GM21447 (cell line): ENCODE results near the gene FOXA2.
"Not testable (repeated sequence)": the region's sequence is repeated elsewhere in the genome, so short reads cannot be mapped to it uniquely, and the experiment has no call there.

Source experiments
- ATAC-seq: cut with Tn5 transposase; IDR thresholded peaks from one replicate; pipeline ENCODE4 v1.9.1; 2021; ENCODE audit not compliant: unreplicated experiment

FOXA2 gene

DNA sequence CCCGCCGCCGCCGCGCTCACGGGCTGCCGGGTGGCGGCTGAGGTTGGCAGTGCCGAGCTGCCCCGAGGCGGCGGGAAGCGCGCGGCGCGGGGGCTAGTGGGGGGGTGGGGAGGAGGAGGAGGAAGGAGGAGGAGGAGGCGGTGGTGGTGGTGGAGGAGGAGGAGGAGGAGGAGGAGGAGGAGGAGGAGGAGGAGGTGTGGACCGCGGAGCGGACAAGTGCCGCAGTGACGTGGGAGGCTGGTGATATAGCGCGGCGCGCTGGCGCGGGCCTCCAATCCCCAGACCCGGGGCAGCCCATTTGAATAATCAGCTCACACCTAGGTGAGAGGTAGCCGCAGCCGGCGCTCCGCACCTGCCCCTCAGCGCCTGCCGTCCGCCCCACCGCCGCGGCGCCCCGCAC lies at the start of gene FOXA2:
TSS of gene FOXA2 (minus strand) at position 51 of the 400 bp plus-strand sequence. CDS start 294 bp downstream, outside the sequence.
- no peak for ATAC-seq

DNA sequence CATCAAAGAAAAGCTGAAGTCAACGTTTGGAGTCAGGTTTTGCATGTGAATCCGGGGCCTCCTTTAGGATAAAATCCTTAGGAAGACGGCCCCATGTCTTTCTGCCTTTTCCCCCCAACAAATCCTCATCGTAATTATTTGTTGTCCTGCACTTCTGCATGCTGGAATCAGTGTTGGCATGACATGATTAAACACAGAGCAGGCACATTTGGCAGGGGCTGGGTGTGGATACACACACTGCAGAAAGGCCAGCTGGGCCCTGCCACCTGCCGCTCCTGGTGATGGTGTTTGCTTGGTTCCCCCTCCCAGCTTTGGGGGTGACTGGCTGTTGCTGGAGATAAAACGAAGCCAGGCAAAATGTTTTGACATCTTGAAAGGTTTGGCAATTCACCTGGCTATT lies 46.3 kb upstream of the FOXA2 start:
- no peak for ATAC-seq

DNA sequence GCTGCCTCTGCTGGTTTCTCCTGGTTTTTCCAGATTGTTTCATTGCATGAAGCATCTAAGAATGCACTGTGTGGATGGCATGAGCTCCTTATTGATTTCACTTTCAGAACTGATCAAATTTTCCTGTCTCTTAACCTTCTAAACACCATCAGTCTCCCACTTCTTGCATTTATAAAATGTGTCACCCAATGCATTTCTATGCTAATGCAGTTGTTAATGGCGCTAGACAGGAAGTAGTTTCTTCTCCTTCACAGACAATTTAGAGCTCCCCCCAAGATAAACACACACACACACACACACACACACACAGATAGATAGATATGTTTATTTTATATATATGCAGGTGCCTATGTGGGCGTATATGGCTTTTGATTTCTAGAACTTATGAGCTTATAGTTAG lies 45.6 kb upstream of the FOXA2 start:
- ATAC-seq, result no peak

DNA sequence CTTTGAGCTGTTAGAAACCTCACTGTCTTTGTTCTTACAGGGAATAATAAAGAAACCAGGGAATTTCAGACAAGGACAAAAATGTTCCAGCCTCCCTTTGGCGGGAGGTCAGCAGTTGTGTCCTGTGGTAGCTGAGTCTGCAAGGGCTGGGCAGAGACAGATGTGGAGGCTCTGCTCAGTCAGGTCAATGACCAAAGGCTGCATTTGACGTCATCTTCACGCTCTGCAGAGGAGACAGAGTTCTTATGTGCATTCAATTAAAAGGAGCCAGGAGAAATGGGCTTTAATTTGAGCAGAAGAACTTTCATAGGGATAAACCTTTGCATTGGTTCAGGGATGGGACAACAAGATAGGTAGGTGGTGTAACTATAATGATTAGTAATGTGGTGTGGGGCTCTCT lies 45.1 kb upstream of the FOXA2 start:
- no peak for ATAC-seq

DNA sequence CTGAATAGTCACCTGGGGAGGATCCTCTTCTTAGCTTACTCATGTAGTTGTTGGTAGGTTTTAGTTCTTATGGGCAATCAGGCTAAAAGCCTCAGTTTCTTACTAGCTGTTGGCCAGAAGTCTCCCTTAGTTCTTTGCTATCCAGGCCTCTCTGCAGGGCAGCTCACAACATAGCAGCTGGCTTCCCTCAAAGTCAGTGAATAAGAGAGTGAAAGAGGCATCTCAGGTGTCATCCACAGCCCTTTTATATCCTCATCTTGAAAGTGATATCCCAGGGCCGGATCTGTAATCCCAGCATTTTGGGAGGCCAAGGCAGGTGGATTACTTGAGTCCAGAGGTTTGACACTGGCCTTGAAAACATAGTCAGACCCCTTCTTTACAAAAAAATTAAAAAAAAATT lies 42.1 kb upstream of the FOXA2 start:
- ATAC-seq, result no peak

DNA sequence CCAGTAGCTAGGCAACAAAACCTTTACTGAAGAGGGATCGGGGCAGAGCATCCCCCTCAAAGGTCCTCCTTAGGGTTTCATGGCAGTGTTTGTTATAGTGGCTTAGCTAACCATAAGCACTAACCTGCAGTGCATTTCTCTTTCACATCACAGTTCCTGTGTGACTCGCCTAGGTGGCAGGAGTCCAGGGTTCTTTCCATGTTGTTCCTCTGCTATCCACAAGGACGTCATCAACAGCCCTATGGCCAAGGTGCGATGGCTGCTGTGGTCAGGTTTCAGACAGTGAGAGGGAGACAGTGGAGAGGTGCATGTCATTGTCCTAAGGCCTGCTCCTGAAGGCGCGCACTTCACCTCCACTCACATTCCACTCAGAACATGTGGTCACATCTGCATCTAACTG lies 38.8 kb upstream of the FOXA2 start:
- no peak for ATAC-seq

DNA sequence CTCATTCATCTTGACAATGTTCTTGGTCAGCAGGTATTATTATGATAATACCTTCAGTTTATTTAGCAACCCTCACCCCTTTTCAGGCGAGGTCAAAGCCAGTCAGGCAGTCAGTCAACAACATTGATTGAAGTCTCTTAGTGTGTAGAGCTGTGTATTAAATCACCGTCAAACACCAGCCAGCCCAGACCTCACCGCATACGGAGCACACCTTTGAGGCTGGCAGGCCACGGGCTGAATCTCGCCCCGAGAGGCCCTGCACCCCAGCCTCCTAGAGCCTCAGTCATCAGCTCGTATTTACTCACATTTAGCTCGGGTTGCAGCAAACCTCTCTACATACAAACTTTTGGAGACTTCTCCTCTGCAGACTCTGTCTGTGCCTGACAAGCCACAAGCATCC lies 36.0 kb upstream of the FOXA2 start:
- ATAC-seq, result no peak

DNA sequence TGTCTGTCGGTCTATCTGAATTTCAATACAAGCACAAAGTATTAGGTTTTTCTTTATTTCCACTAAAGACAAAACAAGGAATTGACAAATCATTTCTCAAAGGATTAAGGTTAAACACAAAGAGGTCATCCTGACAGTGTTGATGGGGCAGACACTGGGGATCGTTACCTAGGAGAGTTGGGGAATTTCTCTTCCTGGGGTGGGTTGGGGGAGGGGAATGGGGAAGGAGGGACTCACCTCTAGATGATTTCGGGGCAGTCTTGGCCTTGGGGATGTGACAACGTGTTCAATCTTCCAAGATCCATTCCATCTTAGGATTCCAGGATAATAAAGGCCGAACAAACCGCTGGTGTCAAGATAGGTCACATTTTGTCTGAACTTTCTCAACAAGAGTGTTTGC lies 35.4 kb upstream of the FOXA2 start:
- ATAC-seq, result no peak

DNA sequence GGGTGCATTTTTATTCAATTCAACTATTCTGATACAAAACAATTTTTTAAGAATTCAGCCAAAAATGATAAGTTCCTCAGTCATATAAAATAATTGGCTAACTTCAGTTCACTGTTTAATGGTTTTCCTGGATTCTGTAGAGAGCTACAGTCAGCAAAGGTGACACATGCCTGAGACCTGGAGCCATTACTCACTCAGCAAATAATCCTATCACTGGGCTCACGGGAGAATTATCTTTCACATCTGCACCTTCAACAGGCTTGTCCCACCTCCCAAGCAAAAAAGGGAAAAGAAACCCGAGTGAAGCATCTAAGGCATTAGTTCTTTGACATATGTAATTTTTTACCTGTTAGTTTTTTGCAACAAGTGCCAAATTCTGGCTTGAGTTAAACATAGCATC lies 34.9 kb upstream of the FOXA2 start:
- ATAC-seq, result no peak

DNA sequence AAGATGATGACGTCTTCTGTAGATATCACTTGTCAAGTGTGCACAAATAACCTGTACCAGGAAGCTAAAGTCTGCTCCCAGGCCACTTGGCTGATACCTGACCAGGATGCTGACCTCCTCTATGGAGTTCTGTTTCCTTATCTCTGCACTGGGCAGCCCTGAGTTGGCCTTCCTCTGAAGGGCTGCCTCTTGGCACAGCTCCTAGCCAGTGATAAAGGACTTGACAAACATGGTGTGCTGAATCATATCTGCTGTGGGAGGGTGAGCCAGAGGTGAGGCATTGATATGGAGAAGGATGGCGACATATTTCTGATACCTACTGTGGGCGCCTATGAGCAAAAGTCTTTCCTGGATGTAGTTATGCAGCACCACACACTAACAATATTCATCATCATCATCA lies 32.8 kb upstream of the FOXA2 start:
- no peak for ATAC-seq

DNA sequence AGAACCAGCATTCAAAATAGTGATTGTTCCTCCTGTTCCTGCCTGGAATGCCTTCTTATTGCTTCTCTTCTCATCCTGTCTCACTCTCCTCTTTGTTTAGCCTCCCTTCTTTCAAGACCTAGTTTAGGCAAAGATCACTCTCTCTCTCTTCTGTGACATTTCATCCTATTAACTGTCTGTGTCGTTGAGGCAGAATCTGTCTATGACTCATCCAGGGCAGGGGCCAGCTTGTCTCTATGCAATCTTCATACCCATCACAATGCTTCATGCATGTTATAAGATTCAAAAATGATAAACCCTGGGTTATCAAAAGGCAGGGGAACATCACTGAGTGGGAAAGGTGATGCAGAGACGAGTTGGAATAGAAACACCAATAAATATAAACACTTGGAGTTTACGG lies 32.2 kb upstream of the FOXA2 start:
- ATAC-seq, result no peak

DNA sequence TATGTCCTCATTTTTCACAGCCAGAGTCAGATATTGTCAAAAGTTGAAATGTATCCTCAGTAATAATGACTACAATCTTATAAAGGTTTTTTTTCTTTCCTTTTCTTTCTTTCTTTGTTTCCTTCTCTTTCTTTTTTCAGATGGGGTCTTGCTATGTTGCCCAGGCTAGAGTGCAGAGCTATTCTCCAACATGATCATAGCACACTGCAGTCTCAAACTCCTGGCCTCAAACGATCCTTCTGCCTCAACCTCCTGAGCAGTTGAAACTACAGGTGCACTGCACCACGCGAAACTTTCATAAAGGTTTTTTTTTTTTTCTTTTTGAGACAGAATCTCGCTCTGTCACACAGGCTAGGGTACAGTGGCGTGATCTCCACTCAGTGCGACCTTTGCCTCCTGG lies 31.1 kb upstream of the FOXA2 start:
- no peak for ATAC-seq

DNA sequence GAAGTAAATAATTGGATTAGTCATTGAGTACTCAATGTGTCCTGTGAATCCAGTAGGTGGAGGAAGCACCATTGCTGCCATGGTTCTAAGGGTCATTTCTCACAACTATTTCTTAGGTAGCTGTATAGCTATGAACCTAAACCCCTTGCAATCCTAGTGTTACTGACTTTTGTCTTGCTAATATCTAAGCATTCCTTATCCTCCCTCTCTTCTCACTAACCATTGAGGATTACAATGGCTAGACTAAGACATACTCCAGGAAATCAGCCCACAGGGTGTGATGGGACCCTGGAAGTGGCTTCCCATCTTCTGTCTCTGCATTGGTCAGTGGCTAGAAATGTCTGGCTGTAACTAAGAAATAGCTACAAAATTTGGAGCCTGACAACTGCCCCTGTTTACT lies 27.3 kb upstream of the FOXA2 start:
- ATAC-seq, result no peak

DNA sequence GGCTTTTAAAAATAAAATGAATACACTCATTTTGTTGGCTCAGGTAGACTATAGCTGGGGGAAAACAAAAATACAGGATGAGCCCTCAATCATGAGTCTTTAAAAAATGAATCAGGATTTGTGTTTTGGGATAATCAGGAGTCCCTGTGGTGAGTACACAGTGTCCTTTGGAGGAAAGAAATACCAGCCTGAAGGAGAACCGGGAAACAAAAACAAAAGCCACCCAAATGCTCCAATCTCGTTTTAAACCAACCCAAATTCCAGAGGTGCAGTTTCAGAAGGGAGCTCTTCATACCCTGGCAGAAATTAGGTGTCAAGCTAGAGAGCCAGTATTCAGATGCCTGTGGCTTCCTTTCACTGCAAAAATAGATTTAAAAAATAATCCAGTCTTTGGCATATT lies 23.3 kb upstream of the FOXA2 start:
- ATAC-seq, result no peak

DNA sequence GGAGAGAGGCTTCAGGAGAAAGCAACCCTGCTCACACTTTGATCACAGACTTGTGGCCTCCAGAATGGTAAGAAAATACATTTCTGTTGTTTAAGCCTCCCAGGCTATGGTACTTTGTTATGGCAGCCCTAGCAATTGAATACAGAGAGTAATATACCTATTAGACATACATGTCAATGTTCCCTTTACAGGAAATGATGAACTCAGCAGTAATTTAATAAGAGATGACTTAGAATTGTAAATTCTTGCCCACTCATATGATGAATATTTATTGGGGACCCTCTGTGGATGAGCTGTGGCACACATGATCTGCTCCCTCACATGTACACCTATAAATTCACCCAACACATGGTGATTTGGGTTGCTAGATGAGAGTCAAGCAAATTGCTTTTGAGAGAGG lies 20.4 kb upstream of the FOXA2 start:
- no peak for ATAC-seq

DNA sequence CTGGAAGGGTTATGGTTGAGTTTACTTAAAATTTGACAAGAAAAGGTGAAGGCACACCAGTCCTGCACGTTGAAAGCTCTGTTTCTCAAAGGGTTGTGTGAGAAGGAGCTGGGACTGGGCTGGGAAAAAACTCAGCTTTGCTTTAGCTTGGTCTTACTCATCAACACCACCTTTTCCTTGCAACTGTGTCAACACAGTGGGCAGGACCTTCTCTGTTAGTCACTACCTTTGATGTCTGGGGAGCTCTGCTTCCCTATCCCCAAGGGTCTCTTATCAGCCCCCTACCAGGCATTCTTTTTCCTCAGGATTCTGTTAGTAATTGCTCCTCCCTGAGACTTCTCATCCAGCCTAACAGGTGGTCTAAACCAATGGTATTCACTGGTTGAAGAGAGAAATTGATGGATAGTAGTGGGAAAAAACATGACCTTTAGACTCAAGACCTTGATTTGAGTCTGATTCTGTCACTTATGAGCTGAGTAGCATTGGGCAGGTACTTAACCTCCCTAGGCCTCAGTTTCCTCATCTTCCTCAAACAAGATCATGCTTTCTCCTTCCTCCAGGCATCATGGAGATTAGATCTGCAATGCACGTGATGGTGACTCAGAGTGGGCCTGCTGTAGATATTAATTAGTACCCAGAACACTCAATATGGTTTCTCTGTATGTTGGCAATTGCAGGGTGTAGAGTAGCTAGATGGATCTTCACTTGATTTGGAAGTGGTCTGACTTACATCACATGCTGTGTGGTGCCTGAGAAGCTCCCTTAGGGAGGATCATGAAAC lies 17.2 kb upstream of the FOXA2 start:
- no peak for ATAC-seq

DNA sequence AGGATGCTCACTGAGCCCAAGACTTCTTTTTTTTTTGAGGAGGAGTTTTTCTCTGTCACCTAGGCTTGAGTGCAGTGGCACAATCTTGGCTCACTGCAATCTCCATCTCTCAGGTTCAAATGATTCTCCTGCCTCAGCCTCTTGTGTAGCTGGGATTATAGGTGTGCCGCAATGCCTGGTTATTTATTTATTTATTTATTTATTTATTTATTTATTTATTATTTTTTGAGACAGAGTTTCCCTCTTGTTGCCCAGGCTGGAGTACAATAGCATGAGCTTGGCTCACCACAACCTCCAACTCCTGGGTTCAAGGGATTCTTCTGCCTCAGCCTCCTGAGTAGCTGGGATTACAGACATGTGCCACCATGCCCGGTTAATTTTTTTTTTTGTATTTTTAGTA lies 14.9 kb upstream of the FOXA2 start:
- ATAC-seq, result not testable (repeated sequence)

DNA sequence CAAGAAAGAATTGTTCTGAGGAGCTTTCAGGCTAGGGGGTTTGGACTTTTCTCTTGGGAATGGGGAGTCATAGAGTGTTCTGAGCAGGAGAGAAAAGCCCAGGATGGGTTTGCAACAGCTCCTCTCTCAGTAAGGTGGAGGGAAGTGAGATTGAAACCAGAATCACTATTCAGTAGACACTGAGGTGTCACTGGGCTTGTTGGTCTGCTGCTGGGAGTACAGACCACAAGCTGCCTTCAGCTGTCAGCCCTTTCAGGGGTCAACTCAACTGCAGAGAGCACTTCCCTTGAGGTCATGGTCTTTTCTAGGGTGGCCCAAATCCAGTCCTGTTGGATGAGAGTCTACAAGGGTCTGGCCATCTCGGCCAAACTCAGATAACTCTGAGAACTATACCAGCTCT lies 12.9 kb upstream of the FOXA2 start:
- ATAC-seq, result no peak

DNA sequence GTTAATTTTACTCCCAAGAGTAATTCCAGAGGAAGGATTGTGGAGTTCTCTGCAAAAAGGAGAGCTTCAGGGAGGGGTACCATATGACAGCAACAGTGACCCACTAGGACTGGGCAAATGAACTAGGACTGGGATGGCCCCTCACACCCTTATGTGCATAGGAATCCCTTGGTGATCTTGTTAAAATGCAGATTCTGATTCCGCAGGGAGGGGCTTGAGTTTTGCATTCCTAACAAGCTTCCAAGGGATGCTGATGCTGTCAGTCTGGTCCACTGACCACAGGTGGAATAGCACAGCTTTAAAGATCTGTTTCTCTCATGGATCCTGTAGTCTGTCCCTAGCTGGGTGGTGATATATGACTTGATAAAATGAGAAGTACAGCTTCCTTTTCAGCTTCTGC lies 6.3 kb upstream of the FOXA2 start:
- ATAC-seq, result no peak

DNA sequence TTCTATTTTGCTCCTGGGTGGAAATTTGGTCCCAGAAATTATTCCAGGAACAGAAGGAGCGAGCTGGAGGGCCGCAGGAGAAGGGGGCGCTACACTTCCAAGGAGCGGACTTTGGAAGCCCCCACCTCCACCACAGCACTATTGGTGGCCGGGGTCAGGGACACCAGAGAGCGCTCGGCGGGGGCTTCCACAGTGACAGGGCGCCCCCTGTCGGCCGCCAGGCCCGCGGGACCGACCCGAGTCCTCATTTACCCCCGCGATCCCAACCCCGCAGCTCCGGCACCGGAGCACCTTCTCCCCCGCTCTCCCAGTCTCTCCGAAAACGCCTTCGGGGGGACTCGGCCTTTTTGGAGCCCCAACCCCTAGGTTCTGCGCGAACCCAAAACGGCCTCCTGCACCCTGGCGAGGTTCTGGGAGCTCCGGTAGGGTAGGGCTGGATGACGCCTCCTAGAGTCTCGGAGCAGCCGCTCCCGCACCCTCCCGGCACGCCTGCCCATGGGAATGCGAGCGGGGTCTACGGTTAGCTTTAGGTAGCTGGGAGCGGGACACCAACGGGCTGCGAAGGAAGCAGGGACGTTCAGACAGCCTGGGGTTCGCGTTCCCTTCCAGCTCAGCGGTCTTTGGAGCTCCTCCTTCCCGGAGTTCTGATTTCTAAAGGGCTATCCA lies 2.4 kb upstream of the FOXA2 start:
- no peak for ATAC-seq

DNA sequence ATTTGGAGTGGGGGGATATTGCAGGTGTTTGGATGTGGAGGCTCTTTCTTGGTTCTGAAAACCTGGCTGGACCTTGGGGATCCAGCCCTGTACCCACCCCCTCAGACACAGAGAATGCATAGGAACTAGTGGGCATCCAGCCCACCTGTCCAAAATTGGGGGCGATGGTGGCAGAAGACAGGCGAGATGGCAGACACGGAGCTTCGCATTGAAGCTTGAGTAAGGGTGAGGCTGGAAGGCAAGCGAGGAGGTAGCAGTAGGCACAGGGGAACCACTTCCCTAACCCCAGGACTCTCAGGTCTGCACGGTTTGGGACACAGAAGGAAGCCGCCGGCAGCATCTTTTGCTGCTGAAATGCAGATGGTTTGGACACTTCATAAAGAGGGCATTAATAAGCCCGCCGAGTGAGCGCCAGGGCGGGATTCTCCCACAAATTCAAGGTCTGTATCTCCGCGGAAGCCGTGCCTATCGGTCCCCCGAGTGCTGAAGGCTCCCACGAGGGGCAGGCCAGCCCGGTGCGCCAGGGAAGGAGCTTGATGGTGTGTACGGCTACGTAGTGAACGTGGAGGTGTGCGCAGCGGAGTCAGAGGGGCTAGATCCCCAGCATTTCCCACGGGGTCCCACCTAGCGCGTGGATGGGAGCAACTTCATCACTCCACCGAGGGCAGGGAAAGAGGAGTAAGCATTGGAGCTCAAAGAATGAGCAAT lies 1.6 kb upstream of the FOXA2 start:
- no peak for ATAC-seq
